DND-41 (cell line): ENCODE results near the gene MCU.

Source experiments
- EZH2 ChIP-seq: IDR thresholded peaks from 3 replicates; pipeline ENCODE4 v1.6.1; 2012; ENCODE audit warnings: borderline replicate concordance, low read depth, mild to moderate bottlenecking, moderate library complexity, low read length, inconsistent platforms; ENCODE audit not compliant: severe bottlenecking
- TF ChIP-seq, protein P1 (sequence below): IDR thresholded peaks from 2 replicates; pipeline ENCODE4 v1.5.1; 2012; ENCODE audit warnings: borderline replicate concordance, low read length, moderate library complexity, mild to moderate bottlenecking; ENCODE audit not compliant: poor library complexity, severe bottlenecking; ENCODE audit errors: extremely low read depth

DNA sequence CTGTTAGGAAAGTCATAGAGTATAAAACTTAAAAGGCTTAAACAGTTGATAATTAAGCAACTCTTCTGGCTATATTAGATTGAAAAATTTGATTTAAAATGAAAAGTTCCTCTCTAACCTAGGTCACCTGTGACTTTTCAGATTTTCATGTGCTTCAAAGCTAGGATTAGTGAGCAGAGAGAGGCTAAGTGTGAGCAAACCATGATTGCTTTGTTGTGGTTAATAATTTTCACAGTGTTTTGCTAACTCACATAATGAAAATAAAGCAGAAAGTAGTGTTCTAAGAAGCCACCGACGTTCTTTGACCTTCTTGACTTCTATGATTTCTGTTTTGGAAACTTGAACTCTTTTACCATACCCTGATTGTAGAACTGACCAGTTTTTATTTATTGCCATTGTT, 126.1 kb downstream of the MCU start:
- TF ChIP-seq, protein P1, sequence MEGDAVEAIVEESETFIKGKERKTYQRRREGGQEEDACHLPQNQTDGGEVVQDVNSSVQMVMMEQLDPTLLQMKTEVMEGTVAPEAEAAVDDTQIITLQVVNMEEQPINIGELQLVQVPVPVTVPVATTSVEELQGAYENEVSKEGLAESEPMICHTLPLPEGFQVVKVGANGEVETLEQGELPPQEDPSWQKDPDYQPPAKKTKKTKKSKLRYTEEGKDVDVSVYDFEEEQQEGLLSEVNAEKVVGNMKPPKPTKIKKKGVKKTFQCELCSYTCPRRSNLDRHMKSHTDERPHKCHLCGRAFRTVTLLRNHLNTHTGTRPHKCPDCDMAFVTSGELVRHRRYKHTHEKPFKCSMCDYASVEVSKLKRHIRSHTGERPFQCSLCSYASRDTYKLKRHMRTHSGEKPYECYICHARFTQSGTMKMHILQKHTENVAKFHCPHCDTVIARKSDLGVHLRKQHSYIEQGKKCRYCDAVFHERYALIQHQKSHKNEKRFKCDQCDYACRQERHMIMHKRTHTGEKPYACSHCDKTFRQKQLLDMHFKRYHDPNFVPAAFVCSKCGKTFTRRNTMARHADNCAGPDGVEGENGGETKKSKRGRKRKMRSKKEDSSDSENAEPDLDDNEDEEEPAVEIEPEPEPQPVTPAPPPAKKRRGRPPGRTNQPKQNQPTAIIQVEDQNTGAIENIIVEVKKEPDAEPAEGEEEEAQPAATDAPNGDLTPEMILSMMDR = no peak
- TF ChIP-seq EZH2 = no peak
